HepG2 (cell line): ENCODE data around the gene NFRKB. TPM values are rescaled to one million over a fixed set of nuclear protein-coding genes. Genes with fewer than 3 reads are reported as not detected.

ENCODE experiments used
- CREB3 ChIP-seq: sonication (generic); formaldehyde crosslinking; IDR thresholded peaks from 2 replicates; pipeline ENCODE4 v1.5.0; 2020; ENCODE audit warnings: missing genetic modification reagents
- MXD4 ChIP-seq: IDR thresholded peaks from 2 replicates; pipeline ENCODE4 v1.6.1; 2016; ENCODE audit warnings: mild to moderate bottlenecking, missing biosample characterization, missing genetic modification reagents
- NFKB2 ChIP-seq: sonication (generic); formaldehyde crosslinking; IDR thresholded peaks from 2 replicates; pipeline ENCODE4 v1.4.0; 2020; ENCODE audit warnings: missing genetic modification reagents, borderline replicate concordance
- POGK ChIP-seq: sonication (generic); formaldehyde crosslinking; conservative IDR thresholded peaks from 2 replicates; pipeline ENCODE4 v1.8.0; 2022; ENCODE audit warnings: mild to moderate bottlenecking, moderate library complexity, missing genetic modification reagents
- PPARG ChIP-seq: conservative IDR thresholded peaks from 2 replicates; pipeline ENCODE4 v1.6.1; 2016; ENCODE audit warnings: missing biosample characterization, missing genetic modification reagents
- RFXAP ChIP-seq: sonication (generic); formaldehyde crosslinking; IDR thresholded peaks from 2 replicates; pipeline ENCODE4 v1.4.0; 2020; ENCODE audit warnings: missing genetic modification reagents, borderline replicate concordance
- SMAD1 ChIP-seq: sonication (generic); formaldehyde crosslinking; IDR thresholded peaks from 2 replicates; pipeline ENCODE4 v1.4.0; 2020; ENCODE audit warnings: missing genetic modification reagents, low read depth, mild to moderate bottlenecking, borderline replicate concordance
- SMARCC2 ChIP-seq: fragments of 450-650 bp; IDR thresholded peaks from 2 replicates; pipeline ENCODE4 v1.6.1; 2017; ENCODE audit warnings: antibody characterized with exemption, mild to moderate bottlenecking
- ZNF12 ChIP-seq: sonication (generic); formaldehyde crosslinking; IDR thresholded peaks from 2 replicates; pipeline ENCODE4 v1.5.0; 2020; ENCODE audit warnings: missing genetic modification reagents
- ZNF224 ChIP-seq: sonication (generic); formaldehyde crosslinking; IDR thresholded peaks from 2 replicates; pipeline ENCODE4 v1.5.0; 2020; ENCODE audit warnings: mild to moderate bottlenecking, missing genetic modification reagents
- ZNF329 ChIP-seq: sonication (generic); formaldehyde crosslinking; IDR thresholded peaks from 2 replicates; pipeline ENCODE4 v1.9.0; 2021; ENCODE audit warnings: low read depth, mild to moderate bottlenecking, missing genetic modification reagents
- ZNF451 ChIP-seq: sonication (generic); formaldehyde crosslinking; IDR thresholded peaks from 2 replicates; pipeline ENCODE4 v1.5.0; 2020; ENCODE audit warnings: mild to moderate bottlenecking, missing genetic modification reagents
- ZNF572 ChIP-seq: sonication (generic); formaldehyde crosslinking; IDR thresholded peaks from 2 replicates; pipeline ENCODE4 v1.5.1; 2020; ENCODE audit warnings: mild to moderate bottlenecking, missing genetic modification reagents
- ZNF652 ChIP-seq: IDR thresholded peaks from 2 replicates; pipeline ENCODE4 v1.6.1; 2016; ENCODE audit warnings: low read depth, borderline replicate concordance
- ZNF672 ChIP-seq: sonication (generic); formaldehyde crosslinking; IDR thresholded peaks from 2 replicates; pipeline ENCODE4 v1.8.1; 2022; ENCODE audit warnings: missing genetic modification reagents
- ZNF710 ChIP-seq: sonication (generic); formaldehyde crosslinking; IDR thresholded peaks from 2 replicates; pipeline ENCODE4 v1.5.0; 2020; ENCODE audit warnings: mild to moderate bottlenecking, missing genetic modification reagents, borderline replicate concordance
- polyA plus RNA-seq, 8 experiments: library from polyadenylated mRNA; depleted of rRNA in 3 of 8; stranded (reverse) in 7 of 8; unstranded in 1 of 8; fragments of >200 nt; fragmentation: Illumina TruSeq in 4 of 8; extraction: Trizol in 4 of 8; gene quantifications; 2 replicates each; pipeline versions ENCODE4 v1.2.1 to v1.2.3, GENCODE V29; 2011 to 2016; ENCODE audit warnings: low read depth in 4 of 8, missing spikeins in 1 of 8, mixed read lengths in 1 of 8; ENCODE audit not compliant: insufficient read depth in 1 of 8
- total RNA-seq, 5 experiments: library from RNA; depleted of rRNA; stranded (reverse); fragments of >200 nt; fragmentation: Illumina TruSeq; extraction: Trizol; gene quantifications; 2 replicates each; pipeline ENCODE4 v1.2.3, GENCODE V29; 2016; ENCODE audit warnings: low read depth in 1 of 5
- TF ChIP-seq, protein P1 (sequence below): sonication (generic); formaldehyde crosslinking; IDR thresholded peaks from 2 replicates; pipeline ENCODE4 v1.8.1; 2022; ENCODE audit warnings: low read depth, mild to moderate bottlenecking, missing genetic modification reagents
- TF ChIP-seq, protein P2 (sequence below), 2 experiments: sonication (generic) in 1 of 2; formaldehyde crosslinking in 1 of 2; IDR thresholded peaks; 2 replicates each; pipeline versions ENCODE4 v1.4.0 to v1.6.1; 2018 to 2020; ENCODE audit warnings: missing genetic modification reagents in 2 of 2, borderline replicate concordance in 1 of 2, low read depth in 1 of 2, mild to moderate bottlenecking in 1 of 2, missing biosample characterization in 1 of 2
- TF ChIP-seq, protein P3 (sequence below): sonication (generic); formaldehyde crosslinking; IDR thresholded peaks from 2 replicates; pipeline ENCODE4 v1.8.0; 2022; ENCODE audit warnings: mild to moderate bottlenecking, missing genetic modification reagents, moderate library complexity

NFRKB gene
- total and polyA plus RNA-seq, 2 of the 13 experiments (the other 11 are each of a cell fraction or from before 2014, with no cell fraction given) = 22.9 to 23.7 TPM

GRCh38 chr11:129853518-129854231, 41.7 kb downstream of the NFRKB start (continued):
- TF ChIP-seq, protein P1, sequence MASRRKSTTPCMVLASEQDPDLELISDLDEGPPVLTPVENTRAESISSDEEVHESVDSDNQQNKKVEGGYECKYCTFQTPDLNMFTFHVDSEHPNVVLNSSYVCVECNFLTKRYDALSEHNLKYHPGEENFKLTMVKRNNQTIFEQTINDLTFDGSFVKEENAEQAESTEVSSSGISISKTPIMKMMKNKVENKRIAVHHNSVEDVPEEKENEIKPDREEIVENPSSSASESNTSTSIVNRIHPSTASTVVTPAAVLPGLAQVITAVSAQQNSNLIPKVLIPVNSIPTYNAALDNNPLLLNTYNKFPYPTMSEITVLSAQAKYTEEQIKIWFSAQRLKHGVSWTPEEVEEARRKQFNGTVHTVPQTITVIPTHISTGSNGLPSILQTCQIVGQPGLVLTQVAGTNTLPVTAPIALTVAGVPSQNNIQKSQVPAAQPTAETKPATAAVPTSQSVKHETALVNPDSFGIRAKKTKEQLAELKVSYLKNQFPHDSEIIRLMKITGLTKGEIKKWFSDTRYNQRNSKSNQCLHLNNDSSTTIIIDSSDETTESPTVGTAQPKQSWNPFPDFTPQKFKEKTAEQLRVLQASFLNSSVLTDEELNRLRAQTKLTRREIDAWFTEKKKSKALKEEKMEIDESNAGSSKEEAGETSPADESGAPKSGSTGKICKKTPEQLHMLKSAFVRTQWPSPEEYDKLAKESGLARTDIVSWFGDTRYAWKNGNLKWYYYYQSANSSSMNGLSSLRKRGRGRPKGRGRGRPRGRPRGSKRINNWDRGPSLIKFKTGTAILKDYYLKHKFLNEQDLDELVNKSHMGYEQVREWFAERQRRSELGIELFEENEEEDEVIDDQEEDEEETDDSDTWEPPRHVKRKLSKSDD (CRISPR knock-in tag) = no peak
- TF ChIP-seq RFXAP (CRISPR knock-in tag) (no peak), POGK (CRISPR knock-in tag) (no peak), NFKB2 (no peak; the same call in 1 of the 2 replicates), CREB3 (CRISPR knock-in tag) (no peak), ZNF329 (CRISPR knock-in tag) (no peak), ZNF224 (CRISPR knock-in tag) (peak; percentile 68; the same call in 1 of the 2 replicates), ZNF12 (CRISPR knock-in tag) (no peak), PPARG (CRISPR knock-in tag) (peak; percentile 81), MXD4 (CRISPR knock-in tag) (no peak), ZNF451 (CRISPR knock-in tag) (no peak), SMARCC2 (no peak), ZNF672 (CRISPR knock-in tag) (no peak), ZNF572 (no peak), SMAD1 (CRISPR knock-in tag) (0 out of 2 replicates have a peak, but pooled peaks have one; percentile 24), ZNF710 (peak; percentile 36; the same call in 1 of the 2 replicates), ZNF652 (CRISPR knock-in tag) (no peak)
- TF ChIP-seq, protein P2, sequence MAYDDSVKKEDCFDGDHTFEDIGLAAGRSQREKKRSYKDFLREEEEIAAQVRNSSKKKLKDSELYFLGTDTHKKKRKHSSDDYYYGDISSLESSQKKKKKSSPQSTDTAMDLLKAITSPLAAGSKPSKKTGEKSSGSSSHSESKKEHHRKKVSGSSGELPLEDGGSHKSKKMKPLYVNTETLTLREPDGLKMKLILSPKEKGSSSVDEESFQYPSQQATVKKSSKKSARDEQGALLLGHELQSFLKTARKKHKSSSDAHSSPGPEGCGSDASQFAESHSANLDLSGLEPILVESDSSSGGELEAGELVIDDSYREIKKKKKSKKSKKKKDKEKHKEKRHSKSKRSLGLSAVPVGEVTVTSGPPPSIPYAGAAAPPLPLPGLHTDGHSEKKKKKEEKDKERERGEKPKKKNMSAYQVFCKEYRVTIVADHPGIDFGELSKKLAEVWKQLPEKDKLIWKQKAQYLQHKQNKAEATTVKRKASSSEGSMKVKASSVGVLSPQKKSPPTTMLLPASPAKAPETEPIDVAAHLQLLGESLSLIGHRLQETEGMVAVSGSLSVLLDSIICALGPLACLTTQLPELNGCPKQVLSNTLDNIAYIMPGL (CRISPR knock-in tag; IDR thresholded peaks at IDR 0.05; ENCODE audit: borderline replicate concordance in 1 of 2, low read depth in 1 of 2) = no peak
- TF ChIP-seq, protein P3, sequence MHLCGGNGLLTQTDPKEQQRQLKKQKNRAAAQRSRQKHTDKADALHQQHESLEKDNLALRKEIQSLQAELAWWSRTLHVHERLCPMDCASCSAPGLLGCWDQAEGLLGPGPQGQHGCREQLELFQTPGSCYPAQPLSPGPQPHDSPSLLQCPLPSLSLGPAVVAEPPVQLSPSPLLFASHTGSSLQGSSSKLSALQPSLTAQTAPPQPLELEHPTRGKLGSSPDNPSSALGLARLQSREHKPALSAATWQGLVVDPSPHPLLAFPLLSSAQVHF = no peak
